ENCODE data around the gene SBNO2.

Gene SBNO2

DNA sequence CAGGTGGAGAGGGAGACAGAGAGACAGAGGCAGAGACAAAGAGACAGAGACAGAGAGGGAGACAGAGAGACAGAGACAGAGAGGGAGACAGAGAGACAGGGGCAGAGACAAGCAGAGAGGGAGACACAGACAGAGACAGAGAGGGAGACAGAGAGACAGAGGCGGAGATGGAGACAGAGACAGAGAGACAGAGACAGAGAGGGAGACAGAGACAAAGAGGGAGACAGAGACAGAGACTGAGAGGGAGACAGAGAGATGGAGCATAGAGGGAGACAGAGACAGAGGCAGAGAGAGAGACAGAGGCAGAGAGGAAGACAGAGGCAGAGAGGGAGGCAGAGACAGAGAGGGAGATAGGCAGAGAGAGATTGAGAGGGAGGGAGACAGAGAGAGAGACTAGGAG, 29.3 kb downstream of the SBNO2 start:
- peaks cover 16 to 17% of the 10 kb centered on the region in 2 donors for H3K36me3 ChIP-seq (ENCODE audit: control insufficient read depth in 2 of 2, insufficient read depth in 2 of 2, low read length in 2 of 2)
- no peak overlapping the region for H3K4me3 ChIP-seq (ENCODE audit: low read length in 2 of 2)
- H3K9me3 ChIP-seq (ENCODE audit: control insufficient read depth in 2 of 2, low read length in 2 of 2), result no peaks in the 10 kb centered on the region

DNA sequence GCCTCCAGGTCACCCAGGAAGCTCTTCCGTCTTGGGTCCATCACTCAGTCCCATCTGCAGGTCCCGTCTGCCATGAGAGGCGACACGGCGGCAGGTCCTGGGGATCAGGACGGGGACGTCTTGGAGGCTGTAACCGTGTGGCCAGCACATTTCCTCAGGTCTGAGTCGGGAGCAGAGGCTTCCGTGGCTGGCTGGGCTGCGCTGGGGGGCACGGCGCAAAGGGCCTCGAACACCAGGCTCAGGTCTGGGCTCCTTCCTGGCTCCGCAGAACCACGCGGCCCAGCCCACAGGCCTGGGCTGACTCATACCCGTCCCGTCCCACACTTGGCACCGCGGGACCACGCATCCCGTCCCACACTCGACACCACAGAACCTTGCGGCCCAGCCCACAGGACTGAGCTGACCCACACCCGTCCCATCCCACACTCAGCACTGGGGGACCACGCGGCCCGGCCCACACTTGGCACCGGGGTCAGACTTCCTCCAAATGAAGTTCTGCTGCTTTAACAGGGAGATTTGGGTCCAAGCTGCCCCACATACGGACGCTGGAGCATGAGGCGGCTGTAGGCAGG, 30.2 kb downstream of the SBNO2 start:
- Histone ChIP-seq H3K27ac (ENCODE audit: low read depth in 2 of 2, low read length in 2 of 2) (no peak overlapping the region), H3K9ac (ENCODE audit: low read depth in 1 of 2, low read length in 2 of 2) (no peak overlapping the region), H3K27me3 (ENCODE audit: control insufficient read depth in 2 of 2, insufficient read depth in 2 of 2, low read length in 2 of 2) (no peaks in the 10 kb centered on the region), H3K36me3 (ENCODE audit: control insufficient read depth in 2 of 2, insufficient read depth in 2 of 2, low read length in 2 of 2) (peaks cover 13 to 17% of the 10 kb centered on the region in 2 donors), H3K9me3 (ENCODE audit: control insufficient read depth in 2 of 2, low read length in 2 of 2) (no peaks in the 10 kb centered on the region), H3K4me3 (ENCODE audit: low read length in 2 of 2) (no peak overlapping the region), H3K4me1 (ENCODE audit: control insufficient read depth in 2 of 2, insufficient read depth in 2 of 2, low read length in 2 of 2) (no peaks in the 10 kb centered on the region)

More for the DNA sequence above, 29.3 kb downstream of the SBNO2 start:
- H3K9ac ChIP-seq (ENCODE audit: low read depth in 1 of 2, low read length in 2 of 2), result no peak overlapping the region
- no peaks in the 10 kb centered on the region for H3K27me3 ChIP-seq (ENCODE audit: control insufficient read depth in 2 of 2, insufficient read depth in 2 of 2, low read length in 2 of 2)
- H3K27ac ChIP-seq (ENCODE audit: low read depth in 2 of 2, low read length in 2 of 2), result no peak overlapping the region
- no peaks in the 10 kb centered on the region for H3K4me1 ChIP-seq (ENCODE audit: control insufficient read depth in 2 of 2, insufficient read depth in 2 of 2, low read length in 2 of 2)

DNA sequence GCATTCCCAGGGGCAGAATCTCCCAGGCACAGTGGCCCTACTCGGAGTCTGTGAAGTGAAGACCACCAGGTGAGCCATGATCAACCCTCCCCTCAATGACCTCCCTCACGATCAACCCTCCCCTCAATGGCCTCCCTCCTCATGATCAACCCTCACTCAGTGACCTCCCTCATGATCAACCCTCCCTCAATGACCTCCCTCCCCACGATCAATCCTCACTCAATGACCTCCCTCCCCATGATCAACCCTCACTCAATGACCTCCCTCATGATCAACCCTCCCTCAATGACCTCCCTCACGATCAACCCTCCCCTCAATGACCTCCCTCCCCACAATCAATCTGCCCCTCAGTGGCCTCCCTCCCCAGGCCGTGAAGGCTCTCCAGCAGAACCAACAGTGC, 32.1 kb downstream of the SBNO2 start:
- Histone ChIP-seq H3K9ac (ENCODE audit: low read depth in 1 of 2, low read length in 2 of 2) (no peak overlapping the region), H3K4me1 (ENCODE audit: control insufficient read depth in 2 of 2, insufficient read depth in 2 of 2, low read length in 2 of 2) (peaks cover under 1% of the 10 kb centered on the region in 2 donors), H3K27me3 (ENCODE audit: control insufficient read depth in 2 of 2, insufficient read depth in 2 of 2, low read length in 2 of 2) (no peaks in the 10 kb centered on the region), H3K9me3 (ENCODE audit: control insufficient read depth in 2 of 2, low read length in 2 of 2) (no peaks in the 10 kb centered on the region), H3K36me3 (ENCODE audit: control insufficient read depth in 2 of 2, insufficient read depth in 2 of 2, low read length in 2 of 2) (peaks cover 12 to 16% of the 10 kb centered on the region in 2 donors), H3K4me3 (ENCODE audit: low read length in 2 of 2) (no peak overlapping the region), H3K27ac (ENCODE audit: low read depth in 2 of 2, low read length in 2 of 2) (no peak overlapping the region)

DNA sequence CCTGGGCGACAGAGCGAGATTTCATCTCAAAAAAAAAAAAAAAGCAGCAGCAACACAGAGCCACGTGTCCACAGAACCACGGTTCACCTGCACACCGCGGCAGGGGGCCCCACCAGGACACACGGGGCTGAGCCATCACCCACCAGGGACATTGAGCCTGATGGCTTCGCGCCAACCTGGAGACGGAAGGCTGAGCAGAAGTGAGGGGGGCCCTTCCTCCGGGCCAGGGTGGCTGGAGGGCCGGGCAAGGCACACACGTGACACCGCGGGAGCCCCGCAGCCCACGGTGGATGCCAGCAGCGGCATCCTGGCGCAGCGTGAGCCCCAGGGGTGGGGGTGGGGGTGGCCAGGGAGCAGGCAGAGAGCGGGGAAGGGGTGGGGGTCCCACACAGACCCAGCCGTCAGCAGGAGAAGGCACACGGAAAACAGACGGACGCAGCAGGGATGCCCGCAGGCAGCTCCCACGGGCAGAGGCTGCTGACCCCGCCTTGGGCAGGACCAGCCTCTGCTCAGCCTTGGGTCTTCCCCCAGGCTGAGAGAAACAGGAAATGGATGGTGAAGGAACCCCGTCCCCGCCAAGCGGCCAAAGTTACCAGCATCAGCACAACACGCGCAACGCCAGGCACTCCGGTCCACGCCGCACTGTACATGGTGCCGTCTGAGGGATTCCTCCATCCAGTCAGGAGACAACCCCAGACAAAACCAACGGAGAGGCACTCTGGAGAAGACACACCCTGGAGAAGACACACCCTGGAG, 33.6 kb downstream of the SBNO2 start:
- no peak overlapping the region for H3K4me3 ChIP-seq (ENCODE audit: low read length in 2 of 2)
- peaks cover 4 to 6% of the 10 kb centered on the region in 2 donors for H3K36me3 ChIP-seq (ENCODE audit: control insufficient read depth in 2 of 2, insufficient read depth in 2 of 2, low read length in 2 of 2)
- H3K9ac ChIP-seq (ENCODE audit: low read depth in 1 of 2, low read length in 2 of 2), result no peak overlapping the region
- peaks cover 15 to 16% of the 10 kb centered on the region in 2 donors for H3K4me1 ChIP-seq (ENCODE audit: control insufficient read depth in 2 of 2, insufficient read depth in 2 of 2, low read length in 2 of 2)
- no peak overlapping the region for H3K27ac ChIP-seq (ENCODE audit: low read depth in 2 of 2, low read length in 2 of 2)
- H3K9me3 ChIP-seq (ENCODE audit: control insufficient read depth in 2 of 2, low read length in 2 of 2), result no peaks in the 10 kb centered on the region
- no peaks in the 10 kb centered on the region for H3K27me3 ChIP-seq (ENCODE audit: control insufficient read depth in 2 of 2, insufficient read depth in 2 of 2, low read length in 2 of 2)

DNA sequence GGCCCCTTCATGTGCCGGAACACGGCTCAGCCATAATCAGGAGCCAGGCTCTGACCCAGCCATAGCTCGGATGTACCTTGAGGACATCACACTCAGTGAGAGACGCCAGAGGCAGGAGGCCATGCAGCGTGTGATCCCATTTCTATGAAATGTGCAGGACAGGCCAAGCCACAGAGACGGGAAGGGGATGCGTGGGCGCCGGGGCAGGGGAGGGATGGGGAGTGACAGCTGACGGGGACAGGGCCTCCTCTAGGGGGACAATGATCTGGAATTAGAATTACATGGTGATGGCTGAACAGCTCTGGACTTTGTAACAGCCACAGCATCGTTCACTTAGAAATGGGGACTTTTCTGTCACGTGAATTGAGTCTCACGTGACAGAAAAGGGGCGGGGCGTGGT, 34.9 kb downstream of the SBNO2 start:
- Histone ChIP-seq H3K9me3 (ENCODE audit: control insufficient read depth in 2 of 2, low read length in 2 of 2) (no peaks in the 10 kb centered on the region), H3K27ac (ENCODE audit: low read depth in 2 of 2, low read length in 2 of 2) (no peak overlapping the region), H3K36me3 (ENCODE audit: control insufficient read depth in 2 of 2, insufficient read depth in 2 of 2, low read length in 2 of 2) (peaks cover 4 to 6% of the 10 kb centered on the region in 2 donors), H3K9ac (ENCODE audit: low read depth in 1 of 2, low read length in 2 of 2) (no peak overlapping the region), H3K4me3 (ENCODE audit: low read length in 2 of 2) (no peak overlapping the region), H3K4me1 (ENCODE audit: control insufficient read depth in 2 of 2, insufficient read depth in 2 of 2, low read length in 2 of 2) (peaks cover 18 to 21% of the 10 kb centered on the region in 2 donors), H3K27me3 (ENCODE audit: control insufficient read depth in 2 of 2, insufficient read depth in 2 of 2, low read length in 2 of 2) (no peaks in the 10 kb centered on the region)

DNA sequence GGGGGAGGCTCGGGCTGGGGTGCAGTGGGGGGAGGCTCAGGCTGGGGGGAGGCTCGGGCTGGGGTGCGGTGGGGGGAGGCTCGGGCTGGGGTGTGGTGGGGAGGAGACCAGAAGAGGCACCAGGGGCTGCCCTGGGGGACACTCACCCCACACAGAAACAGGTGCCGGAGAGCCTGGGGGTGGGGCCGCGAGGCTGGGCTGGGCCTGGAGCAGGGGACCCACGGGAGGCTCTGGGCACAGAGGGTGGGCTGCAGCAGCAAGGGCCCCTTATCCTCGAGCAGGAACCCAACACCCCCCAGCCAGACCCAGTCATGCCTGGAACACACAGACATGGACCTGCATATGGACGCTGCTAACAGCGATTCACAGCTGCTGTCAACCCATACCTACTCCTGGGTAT, 35.9 kb downstream of the SBNO2 start:
- H3K9me3 ChIP-seq (ENCODE audit: control insufficient read depth in 2 of 2, low read length in 2 of 2), result no peaks in the 10 kb centered on the region
- no peak overlapping the region for H3K4me3 ChIP-seq (ENCODE audit: low read length in 2 of 2)
- peaks cover 18 to 24% of the 10 kb centered on the region in 2 donors for H3K4me1 ChIP-seq (ENCODE audit: control insufficient read depth in 2 of 2, insufficient read depth in 2 of 2, low read length in 2 of 2)
- peaks cover 4 to 6% of the 10 kb centered on the region in 2 donors for H3K36me3 ChIP-seq (ENCODE audit: control insufficient read depth in 2 of 2, insufficient read depth in 2 of 2, low read length in 2 of 2)
- H3K27me3 ChIP-seq (ENCODE audit: control insufficient read depth in 2 of 2, insufficient read depth in 2 of 2, low read length in 2 of 2), result no peaks in the 10 kb centered on the region
- no peak overlapping the region for H3K27ac ChIP-seq (ENCODE audit: low read depth in 2 of 2, low read length in 2 of 2)
- no peak overlapping the region for H3K9ac ChIP-seq (ENCODE audit: low read depth in 1 of 2, low read length in 2 of 2)

DNA sequence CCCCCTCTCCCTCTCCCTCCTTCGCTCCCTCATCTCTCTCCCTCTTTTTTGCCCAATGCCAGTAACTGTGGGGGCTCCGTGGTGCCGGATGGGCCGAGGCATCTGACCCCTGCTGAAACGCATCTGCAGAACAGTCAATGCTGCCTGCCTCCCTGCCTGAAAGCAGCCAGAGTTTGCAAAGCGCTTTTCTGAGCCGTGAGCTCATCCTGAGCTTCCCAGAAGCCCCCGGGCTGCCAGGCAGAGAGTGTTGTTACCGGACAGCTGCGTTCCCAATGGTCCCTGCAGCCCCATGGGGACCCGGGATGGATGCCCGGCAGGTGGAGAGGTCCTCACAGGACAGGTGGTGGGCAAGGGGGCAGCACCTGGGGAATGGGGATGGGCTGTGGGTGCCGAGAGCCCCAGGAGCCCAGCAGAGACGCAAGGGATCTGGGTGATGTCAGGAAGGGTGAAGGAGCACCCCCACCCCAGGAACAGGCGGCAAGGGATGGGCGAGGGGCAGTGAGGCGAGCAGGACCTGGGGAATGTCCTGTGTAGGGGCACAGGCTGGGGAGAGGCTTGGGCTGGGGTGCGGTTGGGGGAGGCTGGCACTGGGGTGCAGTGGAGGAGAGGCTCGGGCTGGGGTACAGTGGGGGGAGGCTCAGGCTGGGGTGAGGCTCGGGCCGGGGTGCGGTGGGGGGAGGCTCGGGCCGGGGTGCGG, 37.3 kb downstream of the SBNO2 start:
- Histone ChIP-seq H3K27ac (ENCODE audit: low read depth in 2 of 2, low read length in 2 of 2) (peak overlapping the region; percentile 75 to 82), H3K4me3 (ENCODE audit: low read length in 2 of 2) (no peak overlapping the region), H3K27me3 (ENCODE audit: control insufficient read depth in 2 of 2, insufficient read depth in 2 of 2, low read length in 2 of 2) (no peaks in the 10 kb centered on the region), H3K4me1 (ENCODE audit: control insufficient read depth in 2 of 2, insufficient read depth in 2 of 2, low read length in 2 of 2) (peaks cover 28 to 32% of the 10 kb centered on the region in 2 donors), H3K9ac (ENCODE audit: low read depth in 1 of 2, low read length in 2 of 2) (peak overlapping the region; percentile 8 to 44), H3K36me3 (ENCODE audit: control insufficient read depth in 2 of 2, insufficient read depth in 2 of 2, low read length in 2 of 2) (peaks cover 0 to under 1% of the 10 kb centered on the region in 2 donors), H3K9me3 (ENCODE audit: control insufficient read depth in 2 of 2, low read length in 2 of 2) (no peaks in the 10 kb centered on the region)

DNA sequence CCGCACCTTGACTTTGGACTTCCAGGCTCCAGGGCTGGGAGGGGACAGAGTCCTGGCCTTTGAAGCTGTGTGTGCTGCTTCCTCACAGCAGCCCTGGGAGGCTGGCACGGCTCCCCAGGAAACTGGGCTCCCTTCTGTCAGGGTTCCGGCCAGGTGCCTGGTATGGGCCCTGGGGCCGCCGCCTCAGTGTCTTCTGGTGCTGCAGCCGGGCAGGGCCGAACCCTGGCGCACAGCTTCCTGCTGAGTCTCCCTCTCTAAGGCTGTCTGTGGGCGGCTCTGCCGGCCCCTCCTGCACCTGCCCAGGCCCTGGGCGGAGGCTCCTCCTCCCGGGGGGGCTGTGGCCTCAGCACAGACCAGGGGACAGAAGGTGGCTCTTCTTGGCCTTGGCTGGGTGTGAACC, 37.9 kb downstream of the SBNO2 start:
- Histone ChIP-seq H3K27me3 (ENCODE audit: control insufficient read depth in 2 of 2, insufficient read depth in 2 of 2, low read length in 2 of 2) (no peaks in the 10 kb centered on the region), H3K27ac (ENCODE audit: low read depth in 2 of 2, low read length in 2 of 2) (peak overlapping the region; percentile 75 to 82), H3K9me3 (ENCODE audit: control insufficient read depth in 2 of 2, low read length in 2 of 2) (no peaks in the 10 kb centered on the region), H3K36me3 (ENCODE audit: control insufficient read depth in 2 of 2, insufficient read depth in 2 of 2, low read length in 2 of 2) (no peaks in the 10 kb centered on the region), H3K4me3 (ENCODE audit: low read length in 2 of 2) (peak overlapping the region; percentile 7 to 19), H3K4me1 (ENCODE audit: control insufficient read depth in 2 of 2, insufficient read depth in 2 of 2, low read length in 2 of 2) (peaks cover 33 to 36% of the 10 kb centered on the region in 2 donors), H3K9ac (ENCODE audit: low read depth in 1 of 2, low read length in 2 of 2) (peak overlapping the region; percentile 24 to 44)

DNA sequence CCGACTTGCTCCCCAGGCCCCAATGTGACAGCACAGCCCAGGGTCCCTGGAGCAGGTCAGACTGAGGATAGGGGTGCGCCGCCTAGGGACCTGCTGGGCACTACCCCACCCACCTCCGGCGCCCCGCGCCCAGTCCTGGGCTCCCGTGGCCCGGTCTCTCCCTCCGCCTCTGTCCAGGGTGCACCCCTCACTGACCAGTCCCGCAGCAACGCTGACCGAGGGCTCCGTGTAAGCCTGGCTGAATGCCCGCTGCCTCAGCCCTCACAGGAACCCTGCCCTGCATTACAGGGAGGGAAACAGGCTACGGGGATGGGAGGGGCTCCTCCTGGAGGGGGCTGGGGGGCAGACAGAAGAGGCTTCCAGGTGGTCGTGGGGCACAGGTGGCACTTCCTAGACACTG, 38.6 kb downstream of the SBNO2 start:
- Histone ChIP-seq H3K27me3 (ENCODE audit: control insufficient read depth in 2 of 2, insufficient read depth in 2 of 2, low read length in 2 of 2) (no peaks in the 10 kb centered on the region), H3K27ac (ENCODE audit: low read depth in 2 of 2, low read length in 2 of 2) (peak overlapping the region; percentile 75 to 82), H3K4me3 (ENCODE audit: low read length in 2 of 2) (no peak overlapping the region), H3K9ac (ENCODE audit: low read depth in 1 of 2, low read length in 2 of 2) (peak overlapping the region in 1 of 2 donors; percentile 44), H3K4me1 (ENCODE audit: control insufficient read depth in 2 of 2, insufficient read depth in 2 of 2, low read length in 2 of 2) (peaks cover 37 to 40% of the 10 kb centered on the region in 2 donors), H3K36me3 (ENCODE audit: control insufficient read depth in 2 of 2, insufficient read depth in 2 of 2, low read length in 2 of 2) (no peaks in the 10 kb centered on the region), H3K9me3 (ENCODE audit: control insufficient read depth in 2 of 2, low read length in 2 of 2) (no peaks in the 10 kb centered on the region)

DNA sequence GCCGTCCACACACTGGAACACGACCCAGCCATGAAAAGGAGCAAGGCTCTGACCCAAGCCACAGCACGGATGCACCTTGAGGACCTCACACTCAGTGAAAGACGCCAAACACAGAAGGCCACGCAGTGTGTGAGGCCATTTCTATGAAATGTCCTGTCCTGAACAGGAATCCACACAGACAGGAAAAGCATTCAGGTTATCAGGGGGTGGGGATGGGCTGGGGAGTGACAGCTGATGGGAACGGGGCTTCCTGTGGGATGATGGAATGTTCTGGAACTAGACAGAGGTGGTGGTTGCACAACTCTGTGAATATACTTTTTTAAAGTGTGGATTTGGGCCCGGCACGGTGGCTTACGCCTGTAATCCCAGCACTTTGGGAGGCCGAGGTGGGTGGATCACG, 39.6 kb downstream of the SBNO2 start:
- Histone ChIP-seq H3K9me3 (ENCODE audit: control insufficient read depth in 2 of 2, low read length in 2 of 2) (no peaks in the 10 kb centered on the region), H3K4me3 (ENCODE audit: low read length in 2 of 2) (no peak overlapping the region), H3K36me3 (ENCODE audit: control insufficient read depth in 2 of 2, insufficient read depth in 2 of 2, low read length in 2 of 2) (no peaks in the 10 kb centered on the region), H3K4me1 (ENCODE audit: control insufficient read depth in 2 of 2, insufficient read depth in 2 of 2, low read length in 2 of 2) (peaks cover 37 to 42% of the 10 kb centered on the region in 2 donors), H3K27me3 (ENCODE audit: control insufficient read depth in 2 of 2, insufficient read depth in 2 of 2, low read length in 2 of 2) (no peaks in the 10 kb centered on the region), H3K27ac (ENCODE audit: low read depth in 2 of 2, low read length in 2 of 2) (no peak overlapping the region), H3K9ac (ENCODE audit: low read depth in 1 of 2, low read length in 2 of 2) (no peak overlapping the region)

All from mucosa of rectum (tissue), 2 donors.